HepG2 (cell line): ENCODE results near the gene PGA4. TPM values are rescaled to one million over a fixed set of nuclear protein-coding genes. Genes with fewer than 3 reads are reported as not detected.

ENCODE experiments used
- ATAC-seq: fragments of 200-7000 bp; cut with Tn5 transposase; 3 replicates; pipeline ENCODE4 v1.9.1; 2020; ENCODE audit warnings: mild to moderate bottlenecking, moderate library complexity
- BruUV-seq: library from RNA; stranded (reverse); fragments of 400-500 nt; replicated peaks from 2 replicates; lab custom pipeline; 2021; lab: Mats Ljungman, UMichigan
- CTCF ChIA-PET: fragments of 300-600 bp; formaldehyde crosslinking; extraction: SDS; loops from one replicate; lab custom pipeline; 2021; ENCODE audit warnings: low total read pairs, inconsistent platforms, low intra/inter-chr PET ratio; lab: Yijun Ruan, JAX
- POLR2A ChIA-PET: fragments of 350-600 bp; sonication (Branson Sonifier 250); formaldehyde crosslinking; loops from one replicate; lab custom pipeline; 2020; ENCODE audit warnings: antibody characterized with exemption, inconsistent platforms; lab: Yijun Ruan, JAX
- DNase-seq: peaks from one replicate; pipeline ENCODE4 v3.0.0-alpha.2; 2015; ENCODE audit warnings: low spot score
- FAIRE-seq: peaks from 3 replicates; lab custom pipeline; 2011; peaks lifted over from hg19 to GRCh38; lab: Jason Lieb, UNC
- H2AFZ ChIP-seq: one replicate; pipeline ENCODE4 v1.6.1; 2011; ENCODE audit warnings: low read length, inconsistent platforms
- H3K27ac ChIP-seq: fragments of 300-600 bp; 3 replicates; pipeline ENCODE4 v1.8.0; 2011; ENCODE audit warnings: mixed run types, mild to moderate bottlenecking, mixed read lengths, low read length, inconsistent platforms; ENCODE audit not compliant: insufficient read depth; ENCODE audit errors: extremely low read length
- H3K27me3 ChIP-seq, 2 experiments: fragments of 200-600 bp in 1 of 2; 2 replicates in 1 of 2; 3 replicates in 1 of 2; pipeline versions ENCODE4 v1.6.0 to v1.8.0; 2011; ENCODE audit warnings: low read length in 2 of 2, mild to moderate bottlenecking in 2 of 2, moderate library complexity in 2 of 2, inconsistent platforms in 1 of 2; ENCODE audit not compliant: insufficient read depth in 2 of 2, control insufficient read depth in 1 of 2
- H3K36me3 ChIP-seq, 2 experiments: fragments of 200-600 bp in 1 of 2; replicated peaks in 1 of 2; 2 replicates in 1 of 2; 3 replicates in 1 of 2; pipeline versions ENCODE4 v1.5.1 to v1.8.0; 2011; ENCODE audit warnings: low read length in 2 of 2, inconsistent platforms in 1 of 2; ENCODE audit not compliant: insufficient read depth in 2 of 2, control insufficient read depth in 1 of 2
- H3K4me1 ChIP-seq: 2 replicates; pipeline ENCODE4 v1.5.1; 2012; ENCODE audit warnings: low read length, inconsistent platforms; ENCODE audit not compliant: insufficient read depth
- H3K4me2 ChIP-seq: 2 replicates; pipeline ENCODE4 v1.6.0; 2011; ENCODE audit warnings: low read depth, low read length, inconsistent platforms
- H3K4me3 ChIP-seq, 3 experiments: fragments of 200-600 bp in 1 of 3; sonication (generic), shearing (Covaris generic) in 1 of 3; replicated peaks in 1 of 3; 2 replicates each; pipeline ENCODE4 v1.5.1; 2011 to 2016; ENCODE audit warnings: low read length in 3 of 3, inconsistent platforms in 2 of 3, low read depth in 2 of 3, mild to moderate bottlenecking in 2 of 3, control low read depth in 1 of 3, mixed read lengths in 1 of 3; ENCODE audit not compliant: insufficient read depth in 1 of 3
- H3K79me2 ChIP-seq: one replicate; pipeline ENCODE4 v1.6.1; 2011; ENCODE audit warnings: low read length, inconsistent platforms; ENCODE audit not compliant: insufficient read depth
- H3K9ac ChIP-seq: 2 replicates; pipeline ENCODE4 v1.6.0; 2011; ENCODE audit warnings: mild to moderate bottlenecking, low read depth, low read length, inconsistent platforms; ENCODE audit not compliant: insufficient read depth
- H3K9me3 ChIP-seq: 2 replicates; pipeline ENCODE4 v1.5.1; 2012; ENCODE audit warnings: mild to moderate bottlenecking, low read length
- H4K20me1 ChIP-seq: 2 replicates; pipeline ENCODE4 v1.6.0; 2011; ENCODE audit warnings: inconsistent platforms, mild to moderate bottlenecking, low read length, moderate library complexity; ENCODE audit not compliant: insufficient read depth
- POLR2A ChIP-seq, 2 experiments: IDR thresholded peaks; 2 replicates each; pipeline ENCODE4 v1.6.1; 2011; ENCODE audit warnings: low read depth in 2 of 2, low read length in 2 of 2, mild to moderate bottlenecking in 1 of 2, moderate library complexity in 1 of 2; ENCODE audit not compliant: insufficient read depth in 1 of 2
- ZNF646 ChIP-seq: sonication (generic); formaldehyde crosslinking; IDR thresholded peaks from 2 replicates; pipeline ENCODE4 v1.9.0; 2021; ENCODE audit warnings: mild to moderate bottlenecking, missing genetic modification reagents
- ZNF678 ChIP-seq: sonication (generic); formaldehyde crosslinking; IDR thresholded peaks from 2 replicates; pipeline ENCODE4 v1.4.0; 2020; ENCODE audit warnings: mild to moderate bottlenecking, missing genetic modification reagents
- WGBS: methylation state at CpG from one replicate; pipeline ENCODE4 v1.1.6; 2017; ENCODE audit warnings: low lambda C conversion rate; 5-methylcytosine and 5-hydroxymethylcytosine counted together
- in situ Hi-C: cut with HindIII; loops from 2 replicates; pipeline ENCODE4 v1.10.0; 2017; ENCODE audit warnings: low pct_unique_long_range_greater_than_20kb; ENCODE audit not compliant: extremely low pct_ligation_motif_present
- intact Hi-C: fragments of 100-400 bp; cut with micrococcal nuclease; formaldehyde crosslinking; loops from one replicate; pipeline ENCODE4 v1.10.0; 2022; ENCODE audit not compliant: unreplicated experiment
- polyA plus RNA-seq, 8 experiments: library from polyadenylated mRNA; depleted of rRNA in 3 of 8; stranded (reverse) in 7 of 8; unstranded in 1 of 8; fragments of >200 nt; fragmentation: Illumina TruSeq in 4 of 8; extraction: Trizol in 4 of 8; gene quantifications; 2 replicates each; pipeline versions ENCODE4 v1.2.1 to v1.2.3, GENCODE V29; 2011 to 2016; ENCODE audit warnings: low read depth in 4 of 8, missing spikeins in 1 of 8, mixed read lengths in 1 of 8; ENCODE audit not compliant: insufficient read depth in 1 of 8
- total RNA-seq, 5 experiments: library from RNA; depleted of rRNA; stranded (reverse); fragments of >200 nt; fragmentation: Illumina TruSeq; extraction: Trizol; gene quantifications; 2 replicates each; pipeline ENCODE4 v1.2.3, GENCODE V29; 2016; ENCODE audit warnings: low read depth in 1 of 5

The PGA4 gene
- total and polyA plus RNA-seq, 2 of the 13 experiments (the other 11 are each of a cell fraction or from before 2014, with no cell fraction given) = not detected

- in situ Hi-C loops (no loop called here), intact Hi-C loops (no loop called here)
- Histone ChIP-seq H3K9me3 (no peaks in the 10 kb centered on the region), H3K79me2 (no peaks in the 10 kb centered on the region), H2AFZ (no peak overlapping the region), H3K4me3 (no peak overlapping the region), H3K27ac (no peak overlapping the region), H3K27me3 (no peaks in the 10 kb centered on the region), H3K4me2 (no peak overlapping the region), H3K4me1 (peaks cover 18% of the 10 kb centered on the region), H4K20me1 (peaks cover 5% of the 10 kb centered on the region; the same call in 1 of the 2 replicates), H3K9ac (no peak overlapping the region), H3K36me3 (peaks cover 34 to 68% of the 10 kb centered on the region in 2 experiments)
- DNase-seq = no peak
- BruUV-seq = no TSS peak
- no peak for ATAC-seq
- 100% methylated on average over 3 of the region's 3 CpGs for WGBS
- CTCF ChIA-PET = no interaction called here
- POLR2A ChIA-PET = no interaction called here
- peak; percentile 69; the same call in 1 of the 2 replicates for TF ChIP-seq ZNF646 (CRISPR knock-in tag)
- no peak for TF ChIP-seq ZNF678 (CRISPR knock-in tag)
- peak in 1 of 2 experiments; percentile 26; a peak in 1 of 4 replicates for TF ChIP-seq POLR2A (IDR thresholded peaks at IDR 0.05; ENCODE audit: insufficient read depth in 1 of 2, low read depth in 2 of 2, low read length in 2 of 2)
- peak; percentile 52 for FAIRE-seq
Observed at GRCh38 chr11:61272731-61273130, 50.6 kb downstream of the PGA4 start.
